GM12878 (cell line): ENCODE results near the gene MGAT4C.

ENCODE experiments used
- BRCA1 ChIP-seq: IDR thresholded peaks from 2 replicates; pipeline ENCODE4 v1.6.1; 2011; ENCODE audit warnings: low read depth, low read length, improper control_type of control experiment
- CBX5 ChIP-seq: sonication (generic); IDR thresholded peaks from 2 replicates; pipeline ENCODE4 v1.6.1; 2016; ENCODE audit warnings: low read depth, moderate library complexity, mild to moderate bottlenecking, inconsistent platforms
- CTCF ChIP-seq, 3 experiments: IDR thresholded peaks in 2 of 3; conservative IDR thresholded peaks in 1 of 3; 2 replicates each; pipeline ENCODE4 v1.5.1; 2011; ENCODE audit warnings: low read depth in 3 of 3, low read length in 3 of 3, mild to moderate bottlenecking in 3 of 3, control low read depth in 2 of 3, moderate library complexity in 2 of 3, inconsistent platforms in 1 of 3, mixed read lengths in 1 of 3; ENCODE audit not compliant: control insufficient read depth in 2 of 3, insufficient read depth in 1 of 3; ENCODE audit errors: extremely low read depth in 1 of 3
- FOXK2 ChIP-seq: fragments of 450-650 bp; IDR thresholded peaks from 2 replicates; pipeline ENCODE4 v1.6.1; 2017; ENCODE audit warnings: mild to moderate bottlenecking, moderate library complexity
- IRF3 ChIP-seq: fragments of 450-650 bp; IDR thresholded peaks from 2 replicates; pipeline ENCODE4 v1.6.1; 2014; ENCODE audit warnings: mild to moderate bottlenecking
- MLLT1 ChIP-seq: fragments of 450-650 bp; IDR thresholded peaks from 2 replicates; pipeline ENCODE4 v1.6.1; 2016; ENCODE audit warnings: mild to moderate bottlenecking
- POLR2A ChIP-seq: IDR thresholded peaks from 2 replicates; pipeline ENCODE4 v1.6.1; 2011; ENCODE audit warnings: low read depth, mild to moderate bottlenecking, low read length
- POLR2AphosphoS5 ChIP-seq: IDR thresholded peaks from 2 replicates; pipeline ENCODE4 v1.6.1; 2011; ENCODE audit warnings: mild to moderate bottlenecking, low read length, inconsistent platforms
- RAD21 ChIP-seq: IDR thresholded peaks from 2 replicates; pipeline ENCODE4 v1.6.1; 2011; ENCODE audit warnings: mild to moderate bottlenecking, low read depth, low read length, moderate library complexity; ENCODE audit not compliant: insufficient read depth
- RAD51 ChIP-seq: fragments of 450-650 bp; IDR thresholded peaks from 2 replicates; pipeline ENCODE4 v1.6.1; 2016; ENCODE audit warnings: moderate library complexity, mild to moderate bottlenecking, inconsistent platforms
- RB1 ChIP-seq: fragments of 450-650 bp; formaldehyde crosslinking; IDR thresholded peaks from 2 replicates; pipeline ENCODE4 v1.6.1; 2017; ENCODE audit warnings: mild to moderate bottlenecking, borderline replicate concordance
- TBL1XR1 ChIP-seq: IDR thresholded peaks from 2 replicates; pipeline ENCODE4 v1.6.1; 2012; ENCODE audit warnings: low read depth, low read length, improper control_type of control experiment
- YY1 ChIP-seq: IDR thresholded peaks from 2 replicates; pipeline ENCODE4 v1.6.1; 2011; ENCODE audit warnings: low read depth, mild to moderate bottlenecking, low read length
- ZBTB33 ChIP-seq: fragments of 450-650 bp; IDR thresholded peaks from 2 replicates; pipeline ENCODE4 v1.6.1; 2017; ENCODE audit warnings: mild to moderate bottlenecking

- TF ChIP-seq RAD51 = no peak
- TF ChIP-seq BRCA1 = no peak
- TF ChIP-seq POLR2A = no peak
- TF ChIP-seq CTCF (IDR thresholded peaks at IDR 0.05 in 2 of 3, conservative IDR thresholded peaks at IDR 0.05 in 1 of 3; ENCODE audit: control insufficient read depth in 2 of 3, extremely low read depth in 1 of 3, insufficient read depth in 1 of 3, low read depth in 3 of 3, low read length in 3 of 3) = no peak
- no peak for TF ChIP-seq TBL1XR1
- TF ChIP-seq ZBTB33 = no peak
- no peak for TF ChIP-seq CBX5
- no peak for TF ChIP-seq YY1
- TF ChIP-seq RAD21 = no peak
- TF ChIP-seq MLLT1 = no peak
- no peak for TF ChIP-seq RB1
- no peak for TF ChIP-seq POLR2AphosphoS5
- TF ChIP-seq IRF3 = no peak
- no peak for TF ChIP-seq FOXK2
Observed at GRCh38 chr12:86228656-86229055, 27.5 kb downstream of the MGAT4C start.
